Esophagus muscularis mucosa (tissue), 4 donors: Measurements from ENCODE around the gene NHSL1. TPM values are rescaled to one million over a fixed set of nuclear protein-coding genes. Genes with fewer than 3 reads are reported as not detected.

Experiments used
- DNase-seq: peaks from one replicate; pipeline ENCODE4 v3.0.0-alpha.2; 2017; ENCODE audit errors: extremely low spot score
- H3K27ac ChIP-seq, 4 donors: fragments of 200-600 bp; sonication (generic); replicated peaks in 1 of 4; 1 replicate in 3 of 4; 2 replicates in 1 of 4; pipeline ENCODE4 v1.5.1; 2016 to 2019; ENCODE audit warnings: mild to moderate bottlenecking in 1 of 4
- H3K27me3 ChIP-seq, 4 donors: fragments of 200-600 bp; sonication (generic); one replicate each; pipeline versions ENCODE4 v1.5.1 to v1.6.0; 2016 to 2019
- H3K36me3 ChIP-seq, 4 donors: fragments of 200-600 bp; sonication (generic); one replicate each; pipeline ENCODE4 v1.5.1; 2016 to 2019
- H3K4me1 ChIP-seq, 4 donors: fragments of 200-600 bp; sonication (generic); one replicate each; pipeline ENCODE4 v1.5.1; 2016 to 2019
- H3K4me3 ChIP-seq, 4 donors: fragments of 200-600 bp; sonication (generic); 1 replicate in 2 of 4; 2 replicates in 2 of 4; pipeline ENCODE4 v1.5.1; 2016 to 2019; ENCODE audit warnings: mild to moderate bottlenecking in 4 of 4, moderate library complexity in 1 of 4
- H3K9me3 ChIP-seq, 4 donors: fragments of 200-600 bp; sonication (generic); 1 replicate in 3 of 4; 2 replicates in 1 of 4; pipeline ENCODE4 v1.5.1; 2016 to 2019
- EP300 ChIP-seq: sonication (generic); formaldehyde crosslinking; IDR thresholded peaks from one replicate; pipeline ENCODE4 v1.6.1; 2017; ENCODE audit warnings: antibody characterized with exemption
- POLR2A ChIP-seq: fragments of 450-650 bp; IDR thresholded peaks from one replicate; pipeline ENCODE4 v1.6.1; 2017; ENCODE audit warnings: antibody characterized with exemption, moderate library complexity, mild to moderate bottlenecking, low read depth
- POLR2AphosphoS5 ChIP-seq, 2 donors: sonication (generic); formaldehyde crosslinking; IDR thresholded peaks; one replicate each; pipeline ENCODE4 v1.6.1; 2017; ENCODE audit warnings: antibody characterized with exemption in 2 of 2
- WGBS: methylation state at CpG from one replicate; pipeline ENCODE4 v1.1.5; 2018; 5-methylcytosine and 5-hydroxymethylcytosine counted together
- intact Hi-C: fragments of 100-400 bp; cut with DNase I; formaldehyde crosslinking; loops from one replicate; pipeline ENCODE4 v1.15.1; 2023
- total RNA-seq, 4 donors: library from RNA; depleted of rRNA; stranded (reverse); fragments of >200 nt; gene quantifications; one replicate each; pipeline versions ENCODE4 v1.1.0 to v1.2.1, GENCODE V29; 2016
- TF ChIP-seq, protein P1 (sequence below), 3 experiments: fragments of 200-600 bp in 2 of 3; fragments of 450-650 bp in 1 of 3; sonication (generic) in 2 of 3; IDR thresholded peaks; one replicate each; pipeline ENCODE4 v1.5.1; 2017 to 2019; ENCODE audit warnings: antibody characterized with exemption in 3 of 3, mild to moderate bottlenecking in 2 of 3, moderate library complexity in 1 of 3

The NHSL1 gene
- total RNA-seq, 4 donors from 2014 or later: 8.6 to 15.6 (median 11.7) TPM

- intact Hi-C loops: no loop called here
- peak; percentile 39 for DNase-seq
- peaks cover 0 to 8% (median 0%) of the 10 kb centered on the region in 4 donors for H3K27me3 ChIP-seq
- H3K27ac ChIP-seq: no peak overlapping the region
- H3K4me3 ChIP-seq: no peak overlapping the region
- H3K4me1 ChIP-seq: no peaks in the 10 kb centered on the region
- H3K36me3 ChIP-seq: no peaks in the 10 kb centered on the region
- no peaks in the 10 kb centered on the region for H3K9me3 ChIP-seq
- TF ChIP-seq POLR2AphosphoS5 (IDR thresholded peaks at IDR 0.05) (no peak), POLR2A (no peak), EP300 (no peak)
- TF ChIP-seq, protein P1, sequence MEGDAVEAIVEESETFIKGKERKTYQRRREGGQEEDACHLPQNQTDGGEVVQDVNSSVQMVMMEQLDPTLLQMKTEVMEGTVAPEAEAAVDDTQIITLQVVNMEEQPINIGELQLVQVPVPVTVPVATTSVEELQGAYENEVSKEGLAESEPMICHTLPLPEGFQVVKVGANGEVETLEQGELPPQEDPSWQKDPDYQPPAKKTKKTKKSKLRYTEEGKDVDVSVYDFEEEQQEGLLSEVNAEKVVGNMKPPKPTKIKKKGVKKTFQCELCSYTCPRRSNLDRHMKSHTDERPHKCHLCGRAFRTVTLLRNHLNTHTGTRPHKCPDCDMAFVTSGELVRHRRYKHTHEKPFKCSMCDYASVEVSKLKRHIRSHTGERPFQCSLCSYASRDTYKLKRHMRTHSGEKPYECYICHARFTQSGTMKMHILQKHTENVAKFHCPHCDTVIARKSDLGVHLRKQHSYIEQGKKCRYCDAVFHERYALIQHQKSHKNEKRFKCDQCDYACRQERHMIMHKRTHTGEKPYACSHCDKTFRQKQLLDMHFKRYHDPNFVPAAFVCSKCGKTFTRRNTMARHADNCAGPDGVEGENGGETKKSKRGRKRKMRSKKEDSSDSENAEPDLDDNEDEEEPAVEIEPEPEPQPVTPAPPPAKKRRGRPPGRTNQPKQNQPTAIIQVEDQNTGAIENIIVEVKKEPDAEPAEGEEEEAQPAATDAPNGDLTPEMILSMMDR (IDR thresholded peaks at IDR 0.05): no peak
- 82% methylated on average over 3 of the region's 3 CpGs for WGBS
These were observed 115.5 kb downstream of the NHSL1 start for GRCh38 chr6:138383776-138384175.

DNA sequence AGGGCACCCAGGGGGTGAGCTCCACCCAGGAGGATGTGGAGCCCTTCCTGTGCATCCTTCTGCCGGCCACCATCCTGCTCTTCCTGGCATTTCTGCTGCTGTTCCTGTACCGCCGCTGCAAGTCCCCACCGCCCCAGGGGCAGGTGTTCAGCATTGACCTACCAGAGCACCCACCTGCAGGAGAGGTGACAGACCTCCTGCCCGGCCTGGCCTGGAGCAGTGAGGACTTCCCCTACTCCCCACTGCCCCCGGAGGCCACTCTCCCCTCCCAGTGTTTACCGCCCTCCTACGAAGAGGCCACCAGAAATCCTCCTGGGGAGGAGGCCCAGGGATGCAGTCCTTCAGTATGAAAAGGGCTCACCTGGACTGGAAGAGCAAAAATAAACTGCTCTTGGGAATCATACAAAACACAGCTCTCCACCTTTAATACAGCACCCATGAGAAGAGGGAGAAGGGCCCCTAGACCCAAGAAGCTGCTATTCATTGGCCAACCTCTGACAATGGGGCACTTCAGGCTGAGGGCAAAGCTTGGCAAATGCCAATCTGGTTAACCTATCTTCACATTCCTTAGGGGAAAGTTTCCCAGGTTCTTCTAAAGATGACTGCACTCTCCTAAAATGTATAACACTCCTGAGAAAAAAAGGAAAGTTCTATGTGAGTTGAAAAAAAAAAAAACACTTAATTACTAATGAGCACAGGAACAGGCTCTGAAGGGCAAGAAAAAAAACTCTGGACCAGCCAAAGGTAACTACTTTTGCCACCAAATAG is 116.6 kb downstream of the NHSL1 start:
- Histone ChIP-seq H3K9me3 (no peaks in the 10 kb centered on the region), H3K27ac (no peak overlapping the region), H3K4me1 (no peaks in the 10 kb centered on the region), H3K27me3 (peaks cover 0 to 8% (median 0%) of the 10 kb centered on the region in 4 donors), H3K36me3 (no peaks in the 10 kb centered on the region), H3K4me3 (no peak overlapping the region)
- WGBS: 85% methylated on average over 2 of the region's 8 CpGs
- DNase-seq: peak; percentile 75
- intact Hi-C loops: no loop called here
- TF ChIP-seq, protein P1 (IDR thresholded peaks at IDR 0.05): no peak
- no peak for TF ChIP-seq POLR2AphosphoS5 (IDR thresholded peaks at IDR 0.05)
- TF ChIP-seq EP300: no peak
- no peak for TF ChIP-seq POLR2A

DNA sequence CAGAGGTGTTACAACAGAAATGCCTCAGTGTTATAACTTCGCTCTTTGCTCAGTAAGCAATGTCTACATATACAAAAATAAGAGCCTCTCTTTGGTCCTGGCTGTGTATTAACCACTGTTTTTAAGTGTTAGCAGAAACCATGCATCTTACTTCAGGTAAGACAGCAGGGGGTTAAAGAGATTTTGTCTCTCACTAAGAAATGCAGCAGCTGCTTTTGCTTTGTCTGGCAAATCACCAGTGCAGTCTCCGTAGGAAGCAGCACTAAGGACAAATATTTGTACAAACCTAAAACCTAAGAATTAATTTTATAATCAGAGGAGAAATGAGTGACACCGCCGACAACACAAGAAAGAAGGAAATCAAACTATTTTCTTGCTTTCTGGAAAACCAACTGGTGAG is 120.8 kb downstream of the NHSL1 start:
- Histone ChIP-seq H3K9me3 (no peaks in the 10 kb centered on the region), H3K36me3 (no peaks in the 10 kb centered on the region), H3K27ac (no peak overlapping the region), H3K4me3 (no peak overlapping the region), H3K4me1 (no peaks in the 10 kb centered on the region), H3K27me3 (no peaks in the 10 kb centered on the region)
- DNase-seq: no peak
- TF ChIP-seq POLR2AphosphoS5 (IDR thresholded peaks at IDR 0.05) (no peak), EP300 (no peak), POLR2A (no peak)
- TF ChIP-seq, protein P1 (IDR thresholded peaks at IDR 0.05): no peak
- intact Hi-C loops: no loop called here
- 74% methylated on average over 4 of the region's 4 CpGs for WGBS

DNA sequence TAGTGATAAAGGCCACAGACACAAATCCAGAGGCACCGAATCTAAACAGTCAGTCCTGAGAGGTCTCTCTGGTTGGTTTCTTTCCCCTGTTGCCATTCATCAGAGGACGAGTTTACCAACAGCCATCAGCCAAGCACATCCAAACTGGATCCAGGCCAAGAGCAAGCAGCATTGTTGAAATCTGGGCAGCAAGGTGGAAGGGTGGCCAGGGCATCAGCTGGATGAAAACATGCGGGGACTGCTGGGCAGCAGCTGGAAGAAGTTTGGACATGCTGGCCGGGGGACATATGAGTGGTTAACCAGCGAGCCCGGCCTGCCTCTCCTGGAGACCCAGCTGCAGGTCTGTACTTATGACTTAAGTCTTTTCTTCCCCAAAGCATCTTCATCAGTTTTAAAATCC is 121.5 kb downstream of the NHSL1 start, which contains the start of gene SMIM28:
SMIM28 (plus strand) TSS at position 62 of the 400 bp plus-strand sequence; CDS start at position 230, 168 bp downstream.
- DNase-seq: no peak
- intact Hi-C loops: no loop called here
- Histone ChIP-seq H3K9me3 (no peaks in the 10 kb centered on the region), H3K4me1 (no peaks in the 10 kb centered on the region), H3K27ac (no peak within 1 kb of the TSS), H3K36me3 (no peaks in the 10 kb centered on the region), H3K27me3 (no peaks in the 10 kb centered on the region), H3K4me3 (no peak within 1 kb of the TSS)
- TF ChIP-seq, protein P1 (IDR thresholded peaks at IDR 0.05): no peak
- TF ChIP-seq POLR2AphosphoS5 (IDR thresholded peaks at IDR 0.05) (no peak), EP300 (no peak), POLR2A (no peak)
- WGBS: 89% methylated on average over 6 of the region's 6 CpGs

DNA sequence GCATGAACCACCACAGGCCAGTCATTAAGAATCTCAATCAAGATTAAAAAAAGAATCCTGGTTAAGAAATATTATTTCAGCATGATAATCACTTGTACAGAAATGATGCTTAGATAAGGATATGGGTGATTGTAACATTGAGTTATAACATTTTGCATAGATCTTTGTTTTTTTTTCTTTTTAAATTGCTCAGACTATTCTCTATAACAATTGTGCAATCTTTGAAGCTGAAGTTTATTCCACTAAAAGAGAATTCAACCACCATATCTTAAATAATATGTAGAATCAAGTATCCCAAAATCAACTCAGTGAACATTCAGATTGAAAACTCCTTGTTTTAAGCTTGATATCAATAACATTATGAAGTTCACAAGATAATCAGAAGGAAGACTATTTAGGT is 122.3 kb downstream of the NHSL1 start:
- Histone ChIP-seq H3K9me3 (no peaks in the 10 kb centered on the region), H3K27me3 (no peaks in the 10 kb centered on the region), H3K27ac (no peak overlapping the region), H3K36me3 (no peaks in the 10 kb centered on the region), H3K4me3 (no peak overlapping the region), H3K4me1 (no peaks in the 10 kb centered on the region)
- DNase-seq: no peak
- TF ChIP-seq POLR2A (no peak), EP300 (no peak), POLR2AphosphoS5 (IDR thresholded peaks at IDR 0.05) (no peak)
- intact Hi-C loops: no loop called here
